ENCODE data around the gene LDLRAD4.

GRCh38 chr18:13568443-13569392 is 350.2 kb downstream of the LDLRAD4 start:
- TF ChIP-seq CTCF (IDR thresholded peaks at IDR 0.05; ENCODE audit: borderline replicate concordance, extremely low read depth, low read length, poor library complexity, severe bottlenecking) (no peak), EZH2 (IDR thresholded peaks at IDR 0.05; ENCODE audit: borderline replicate concordance, low read depth, low read length, severe bottlenecking) (no peak)

Measured in DND-41 (cell line).